NCI-H128 (cell line): ENCODE measurements around the gene SRP72.

ENCODE experiments used
- DNase-seq: peaks from one replicate; lab custom pipeline; 2025; ENCODE audit not compliant: unreplicated experiment; lab: John Stamatoyannopoulos, UW

The SRP72 gene

GRCh38 chr4:56540826-56541225, 73.4 kb downstream of the SRP72 start:
- no peak for DNase-seq

DNA sequence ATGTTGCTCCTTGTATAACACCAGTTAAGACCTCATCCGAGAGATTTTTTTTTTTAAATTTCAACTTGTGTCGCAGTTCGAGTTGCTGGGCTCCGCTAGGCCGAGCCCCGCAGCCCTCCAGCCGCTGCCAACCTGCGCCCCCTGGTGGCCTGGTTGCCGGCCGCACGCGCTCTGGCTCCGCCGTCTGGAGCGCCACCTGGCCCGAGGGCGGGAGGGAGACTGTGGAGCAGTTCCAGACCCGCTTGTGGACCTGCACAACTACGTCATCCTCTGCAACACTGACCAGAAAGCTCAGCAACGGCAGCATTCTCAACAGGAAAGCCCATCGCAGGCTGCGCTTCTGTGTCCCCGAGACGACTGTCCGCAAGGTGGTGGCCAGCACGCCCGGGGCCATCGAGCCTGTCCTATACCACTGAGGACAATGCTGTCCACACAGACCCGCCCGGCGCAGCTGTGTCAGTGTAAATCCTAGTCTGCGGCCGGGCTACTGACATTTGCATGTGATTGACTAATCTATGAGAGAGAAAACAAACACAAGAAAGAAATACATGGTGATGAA, 77.2 kb downstream of the SRP72 start:
- peak; percentile 12 for DNase-seq

- no peak for DNase-seq
Observed at GRCh38 chr4:56550642-56551041, 83.2 kb downstream of the SRP72 start.

GRCh38 chr4:56551516-56551915, 84.1 kb downstream of the SRP72 start:
- DNase-seq: no peak

- DNase-seq: no peak
Observed at GRCh38 chr4:56552273-56552672, 84.9 kb downstream of the SRP72 start.
